ENCODE data around the gene SEMA3D. TPM values are rescaled to one million over a fixed set of nuclear protein-coding genes. Genes with fewer than 3 reads are reported as not detected.

The SEMA3D gene
- total RNA-seq, 1 experiment from 2014 or later: 0.61 TPM

DNA sequence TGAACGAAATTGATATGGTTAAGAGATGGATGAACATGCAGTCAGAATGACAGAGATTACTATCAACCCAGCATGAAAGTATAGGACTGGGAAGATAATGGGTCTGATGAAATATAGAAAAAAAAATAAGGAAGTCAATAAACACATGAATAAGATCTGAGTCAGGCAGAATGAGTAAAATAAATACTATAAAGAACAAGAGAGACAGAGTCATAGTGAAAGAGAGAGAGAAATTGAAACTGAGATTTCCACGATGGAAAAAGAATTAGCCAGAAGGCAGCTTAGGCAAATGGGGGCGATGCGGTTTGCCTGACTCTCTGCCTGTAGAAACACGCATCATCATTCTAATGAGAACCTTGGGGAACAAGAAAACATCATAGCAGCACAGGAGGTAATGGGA, 26.6 kb downstream of the SEMA3D start:
- Histone ChIP-seq H3K4me3 (ENCODE audit: low read depth, low read length) (no peak overlapping the region), H3K36me3 (ENCODE audit: control insufficient read depth, insufficient read depth, low read length) (no peaks in the 10 kb centered on the region), H3K9me3 (peaks cover 4% of the 10 kb centered on the region; the same call in 1 of the 2 replicates), H3K27me3 (replicated peaks; ENCODE audit: control insufficient read depth, insufficient read depth, low read length) (no peaks in the 10 kb centered on the region), H3K4me1 (no peaks in the 10 kb centered on the region)
- H3K4me3 Mint-ChIP-seq (ENCODE audit: unreplicated experiment): no peak overlapping the region
- H3K36me3 Mint-ChIP-seq (ENCODE audit: insufficient read depth, unreplicated experiment): no peaks in the 10 kb centered on the region
- no peak for DNase-seq
- CTCF ChIA-PET: no interaction called here
- TF ChIP-seq, protein P1, sequence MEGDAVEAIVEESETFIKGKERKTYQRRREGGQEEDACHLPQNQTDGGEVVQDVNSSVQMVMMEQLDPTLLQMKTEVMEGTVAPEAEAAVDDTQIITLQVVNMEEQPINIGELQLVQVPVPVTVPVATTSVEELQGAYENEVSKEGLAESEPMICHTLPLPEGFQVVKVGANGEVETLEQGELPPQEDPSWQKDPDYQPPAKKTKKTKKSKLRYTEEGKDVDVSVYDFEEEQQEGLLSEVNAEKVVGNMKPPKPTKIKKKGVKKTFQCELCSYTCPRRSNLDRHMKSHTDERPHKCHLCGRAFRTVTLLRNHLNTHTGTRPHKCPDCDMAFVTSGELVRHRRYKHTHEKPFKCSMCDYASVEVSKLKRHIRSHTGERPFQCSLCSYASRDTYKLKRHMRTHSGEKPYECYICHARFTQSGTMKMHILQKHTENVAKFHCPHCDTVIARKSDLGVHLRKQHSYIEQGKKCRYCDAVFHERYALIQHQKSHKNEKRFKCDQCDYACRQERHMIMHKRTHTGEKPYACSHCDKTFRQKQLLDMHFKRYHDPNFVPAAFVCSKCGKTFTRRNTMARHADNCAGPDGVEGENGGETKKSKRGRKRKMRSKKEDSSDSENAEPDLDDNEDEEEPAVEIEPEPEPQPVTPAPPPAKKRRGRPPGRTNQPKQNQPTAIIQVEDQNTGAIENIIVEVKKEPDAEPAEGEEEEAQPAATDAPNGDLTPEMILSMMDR (IDR thresholded peaks at IDR 0.05; ENCODE audit: insufficient read depth in 1 of 2, low read depth in 1 of 2, low read length in 1 of 2, severe bottlenecking in 1 of 2, unreplicated experiment in 1 of 2): no peak
- intact Hi-C loops (cut with micrococcal nuclease; ENCODE audit: unreplicated experiment): no loop called here
- peaks cover 2% of the 10 kb centered on the region for H3K27me3 Mint-ChIP-seq (ENCODE audit: insufficient read depth, unreplicated experiment)
- no peak overlapping the region for H3K27ac Mint-ChIP-seq (ENCODE audit: unreplicated experiment)
- no peaks in the 10 kb centered on the region for H3K4me1 Mint-ChIP-seq (ENCODE audit: low read depth, unreplicated experiment)
- POLR2A ChIA-PET: no interaction called here
- no TSS peak for BruUV-seq (replicated peaks)
- peaks cover 20% of the 10 kb centered on the region for H3K9me3 Mint-ChIP-seq (ENCODE audit: unreplicated experiment)

DNA sequence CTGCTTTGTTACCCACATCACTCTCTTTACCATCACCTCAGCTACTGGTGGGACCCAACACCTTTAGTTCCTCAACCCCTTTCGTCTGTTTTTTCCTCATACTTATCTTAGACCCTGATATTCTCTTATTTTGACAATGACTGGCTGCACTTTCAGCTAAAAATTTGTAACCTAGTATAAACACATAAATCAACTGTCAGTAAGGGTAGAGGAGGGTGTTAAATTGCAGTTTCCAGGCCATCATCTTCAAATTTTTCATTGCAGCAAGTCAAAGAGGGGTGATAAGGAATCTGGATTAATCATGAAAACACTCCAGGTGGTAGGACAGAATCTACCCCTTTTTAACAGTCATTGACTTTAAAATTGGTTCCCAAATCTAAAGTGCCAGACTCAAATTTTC, 27.9 kb downstream of the SEMA3D start:
- no peak overlapping the region for H3K4me3 Mint-ChIP-seq (ENCODE audit: unreplicated experiment)
- TF ChIP-seq, protein P1 (IDR thresholded peaks at IDR 0.05; ENCODE audit: insufficient read depth in 1 of 2, low read depth in 1 of 2, low read length in 1 of 2, severe bottlenecking in 1 of 2, unreplicated experiment in 1 of 2): no peak
- H3K36me3 Mint-ChIP-seq (ENCODE audit: insufficient read depth, unreplicated experiment): no peaks in the 10 kb centered on the region
- Histone ChIP-seq H3K4me1 (no peaks in the 10 kb centered on the region), H3K27me3 (replicated peaks; ENCODE audit: control insufficient read depth, insufficient read depth, low read length) (no peaks in the 10 kb centered on the region), H3K36me3 (ENCODE audit: control insufficient read depth, insufficient read depth, low read length) (no peaks in the 10 kb centered on the region), H3K4me3 (ENCODE audit: low read depth, low read length) (no peak overlapping the region), H3K9me3 (peaks cover 4% of the 10 kb centered on the region; the same call in 1 of the 2 replicates)
- intact Hi-C loops (cut with micrococcal nuclease; ENCODE audit: unreplicated experiment): no loop called here
- peaks cover 2% of the 10 kb centered on the region for H3K27me3 Mint-ChIP-seq (ENCODE audit: insufficient read depth, unreplicated experiment)
- no peak overlapping the region for H3K27ac Mint-ChIP-seq (ENCODE audit: unreplicated experiment)
- DNase-seq: no peak
- CTCF ChIA-PET: no interaction called here
- BruUV-seq (replicated peaks): no TSS peak
- POLR2A ChIA-PET: no interaction called here
- H3K4me1 Mint-ChIP-seq (ENCODE audit: low read depth, unreplicated experiment): no peaks in the 10 kb centered on the region
- H3K9me3 Mint-ChIP-seq (ENCODE audit: unreplicated experiment): peaks cover 20% of the 10 kb centered on the region

DNA sequence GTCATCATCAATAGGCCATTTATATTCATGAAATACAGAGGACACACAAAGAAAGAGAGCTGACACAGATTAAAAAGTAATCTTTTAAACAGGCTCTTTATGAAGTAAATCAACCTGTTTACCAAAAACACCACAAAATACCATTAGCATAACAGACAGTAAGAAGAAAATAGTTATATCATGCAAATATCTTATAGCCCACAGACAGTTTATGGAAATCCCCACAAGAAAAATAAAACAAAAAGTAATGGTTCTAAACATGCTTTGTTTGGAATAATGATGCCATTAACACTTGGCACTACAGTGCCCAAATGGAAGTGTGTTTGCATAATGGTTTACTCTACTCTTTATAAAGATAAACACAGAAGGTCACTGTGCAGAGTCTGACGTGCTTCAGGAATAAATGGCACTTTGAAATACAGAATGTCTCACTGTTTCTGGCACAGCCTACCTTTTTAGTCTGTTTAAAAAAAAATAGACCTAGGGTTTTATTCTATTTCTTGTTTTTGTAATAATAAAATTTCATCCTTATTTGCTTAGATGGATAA, 30.1 kb downstream of the SEMA3D start:
- Histone ChIP-seq H3K9me3 (peaks cover 4% of the 10 kb centered on the region; the same call in 1 of the 2 replicates), H3K36me3 (ENCODE audit: control insufficient read depth, insufficient read depth, low read length) (no peaks in the 10 kb centered on the region), H3K4me1 (no peaks in the 10 kb centered on the region), H3K27me3 (replicated peaks; ENCODE audit: control insufficient read depth, insufficient read depth, low read length) (no peaks in the 10 kb centered on the region), H3K4me3 (ENCODE audit: low read depth, low read length) (no peak overlapping the region)
- H3K27ac Mint-ChIP-seq (ENCODE audit: unreplicated experiment): no peak overlapping the region
- TF ChIP-seq, protein P1 (IDR thresholded peaks at IDR 0.05; ENCODE audit: insufficient read depth in 1 of 2, low read depth in 1 of 2, low read length in 1 of 2, severe bottlenecking in 1 of 2, unreplicated experiment in 1 of 2): no peak
- no TSS peak for BruUV-seq (replicated peaks)
- H3K36me3 Mint-ChIP-seq (ENCODE audit: insufficient read depth, unreplicated experiment): no peaks in the 10 kb centered on the region
- ChIA-PET POLR2A (no interaction called here), CTCF (no interaction called here)
- H3K4me3 Mint-ChIP-seq (ENCODE audit: unreplicated experiment): no peak overlapping the region
- DNase-seq: no peak
- intact Hi-C loops (cut with micrococcal nuclease; ENCODE audit: unreplicated experiment): no loop called here
- H3K27me3 Mint-ChIP-seq (ENCODE audit: insufficient read depth, unreplicated experiment): no peaks in the 10 kb centered on the region
- no peaks in the 10 kb centered on the region for H3K4me1 Mint-ChIP-seq (ENCODE audit: low read depth, unreplicated experiment)
- peaks cover 20% of the 10 kb centered on the region for H3K9me3 Mint-ChIP-seq (ENCODE audit: unreplicated experiment)

Data from Caco-2 (cell line).